HepG2 (cell line): ENCODE measurements around the gene ATP6V0D1. TPM values are rescaled to one million over a fixed set of nuclear protein-coding genes. Genes with fewer than 3 reads are reported as not detected.
A peak's percentile ranks its signal among the peaks of the same experiment; 100 is the strongest.

Source experiments
- ISL2 ChIP-seq: sonication (generic); formaldehyde crosslinking; IDR thresholded peaks from 2 replicates; pipeline ENCODE4 v1.5.0; 2020; ENCODE audit warnings: missing genetic modification reagents
- MAF1 ChIP-seq: sonication (generic); formaldehyde crosslinking; IDR thresholded peaks from 2 replicates; pipeline ENCODE4 v1.5.0; 2020; ENCODE audit warnings: missing genetic modification reagents, borderline replicate concordance
- RCOR2 ChIP-seq: IDR thresholded peaks from 2 replicates; pipeline ENCODE4 v1.6.1; 2016; ENCODE audit warnings: missing biosample characterization, missing genetic modification reagents
- SCMH1 ChIP-seq: sonication (generic); formaldehyde crosslinking; IDR thresholded peaks from 2 replicates; pipeline ENCODE4 v1.9.0; 2021; ENCODE audit warnings: missing genetic modification reagents, mild to moderate bottlenecking, borderline replicate concordance
- SMAD3 ChIP-seq: sonication (generic); formaldehyde crosslinking; IDR thresholded peaks from 2 replicates; pipeline ENCODE4 v1.4.0; 2020; ENCODE audit warnings: missing genetic modification reagents
- ZBTB42 ChIP-seq: sonication (generic); formaldehyde crosslinking; IDR thresholded peaks from 2 replicates; pipeline ENCODE4 v1.5.0; 2020; ENCODE audit warnings: mild to moderate bottlenecking, missing genetic modification reagents
- ZNF205 ChIP-seq: IDR thresholded peaks from 2 replicates; pipeline ENCODE4 v1.6.1; 2018; ENCODE audit warnings: missing biosample characterization, missing genetic modification reagents
- ZNF251 ChIP-seq: sonication (generic); formaldehyde crosslinking; IDR thresholded peaks from 2 replicates; pipeline ENCODE4 v1.9.0; 2021; ENCODE audit warnings: mild to moderate bottlenecking, missing genetic modification reagents
- ZNF709 ChIP-seq: sonication (generic); formaldehyde crosslinking; IDR thresholded peaks from 2 replicates; pipeline ENCODE4 v1.5.0; 2020; ENCODE audit warnings: mild to moderate bottlenecking, missing genetic modification reagents
- ZNF775 ChIP-seq: sonication (generic); formaldehyde crosslinking; IDR thresholded peaks from 2 replicates; pipeline ENCODE4 v1.4.0; 2020; ENCODE audit warnings: missing genetic modification reagents, mild to moderate bottlenecking, moderate library complexity, borderline replicate concordance
- polyA plus RNA-seq, 8 experiments: library from polyadenylated mRNA; depleted of rRNA in 3 of 8; stranded (reverse) in 7 of 8; unstranded in 1 of 8; fragments of >200 nt; fragmentation: Illumina TruSeq in 4 of 8; extraction: Trizol in 4 of 8; gene quantifications; 2 replicates each; pipeline versions ENCODE4 v1.2.1 to v1.2.3, GENCODE V29; 2011 to 2016; ENCODE audit warnings: low read depth in 4 of 8, missing spikeins in 1 of 8, mixed read lengths in 1 of 8; ENCODE audit not compliant: insufficient read depth in 1 of 8
- total RNA-seq, 5 experiments: library from RNA; depleted of rRNA; stranded (reverse); fragments of >200 nt; fragmentation: Illumina TruSeq; extraction: Trizol; gene quantifications; 2 replicates each; pipeline ENCODE4 v1.2.3, GENCODE V29; 2016; ENCODE audit warnings: low read depth in 1 of 5
- TF ChIP-seq, protein P1 (sequence below): IDR thresholded peaks from 2 replicates; pipeline ENCODE4 v1.6.1; 2016
- TF ChIP-seq, protein P2 (sequence below): sonication (generic); formaldehyde crosslinking; IDR thresholded peaks from 2 replicates; pipeline ENCODE4 v1.4.0; 2020; ENCODE audit warnings: missing genetic modification reagents, borderline replicate concordance
- TF ChIP-seq, protein P3 (sequence below): sonication (generic); formaldehyde crosslinking; IDR thresholded peaks from 2 replicates; pipeline ENCODE4 v1.9.0; 2021; ENCODE audit warnings: missing genetic modification reagents, borderline replicate concordance
- TF ChIP-seq, protein P4 (sequence below): sonication (generic); formaldehyde crosslinking; IDR thresholded peaks from 2 replicates; pipeline ENCODE4 v1.8.0; 2023; ENCODE audit warnings: mild to moderate bottlenecking, missing genetic modification reagents
- TF ChIP-seq, protein P5 (sequence below): sonication (generic); formaldehyde crosslinking; IDR thresholded peaks from 2 replicates; pipeline ENCODE4 v1.8.1; 2023; ENCODE audit warnings: missing genetic modification reagents, inconsistent platforms, borderline replicate concordance
- TF ChIP-seq, protein P6 (sequence below): sonication (generic); formaldehyde crosslinking; IDR thresholded peaks from 2 replicates; pipeline ENCODE4 v1.8.0; 2022; ENCODE audit warnings: missing genetic modification reagents, mild to moderate bottlenecking, moderate library complexity, borderline replicate concordance
- TF ChIP-seq, protein P7 (sequence below): sonication (generic); formaldehyde crosslinking; conservative IDR thresholded peaks from 2 replicates; pipeline ENCODE4 v1.4.0; 2020; ENCODE audit warnings: missing genetic modification reagents

ATP6V0D1 gene
- total and polyA plus RNA-seq, 2 of the 13 experiments (the other 11 are each of a cell fraction or from before 2014, with no cell fraction given), result 51.1 to 61.3 TPM

DNA sequence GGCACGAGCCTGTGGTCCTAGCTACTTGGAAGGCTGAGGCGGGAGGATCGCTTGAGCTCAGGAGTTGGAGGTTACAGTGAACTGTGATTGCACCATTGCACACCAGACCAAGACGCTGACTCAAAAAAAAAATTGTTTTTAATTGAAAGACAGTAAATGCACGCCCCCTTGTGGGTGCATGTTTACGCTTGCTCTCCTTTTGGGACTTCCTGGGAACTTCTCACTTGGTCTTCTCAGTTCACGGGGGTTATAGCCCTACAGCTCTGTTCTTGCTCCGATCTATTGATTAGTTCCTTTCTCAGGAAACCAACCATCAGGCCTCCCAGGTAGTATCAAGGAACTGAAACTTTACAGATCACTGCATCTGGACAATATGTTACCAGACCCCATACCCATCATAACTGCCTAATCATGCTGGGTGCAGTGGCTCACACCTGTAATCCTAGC lies 33.4 kb upstream of the ATP6V0D1 start (continued):
- TF ChIP-seq, protein P1, sequence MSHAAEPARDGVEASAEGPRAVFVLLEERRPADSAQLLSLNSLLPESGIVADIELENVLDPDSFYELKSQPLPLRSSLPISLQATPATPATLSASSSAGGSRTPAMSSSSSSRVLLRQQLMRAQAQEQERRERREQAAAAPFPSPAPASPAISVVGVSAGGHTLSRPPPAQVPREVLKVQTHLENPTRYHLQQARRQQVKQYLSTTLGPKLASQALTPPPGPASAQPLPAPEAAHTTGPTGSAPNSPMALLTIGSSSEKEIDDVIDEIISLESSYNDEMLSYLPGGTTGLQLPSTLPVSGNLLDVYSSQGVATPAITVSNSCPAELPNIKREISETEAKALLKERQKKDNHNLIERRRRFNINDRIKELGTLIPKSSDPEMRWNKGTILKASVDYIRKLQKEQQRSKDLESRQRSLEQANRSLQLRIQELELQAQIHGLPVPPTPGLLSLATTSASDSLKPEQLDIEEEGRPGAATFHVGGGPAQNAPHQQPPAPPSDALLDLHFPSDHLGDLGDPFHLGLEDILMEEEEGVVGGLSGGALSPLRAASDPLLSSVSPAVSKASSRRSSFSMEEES, result no peak
- TF ChIP-seq SMAD3 (CRISPR knock-in tag) (peak; percentile 40; the same call in 1 of the 2 replicates), ISL2 (CRISPR knock-in tag) (0 out of 2 replicates have a peak, but pooled peaks have one; percentile 30), MAF1 (CRISPR knock-in tag) (no peak), ZNF205 (CRISPR knock-in tag) (no peak), SCMH1 (CRISPR knock-in tag) (no peak), ZBTB42 (CRISPR knock-in tag) (no peak), RCOR2 (no peak), ZNF775 (CRISPR knock-in tag) (no peak), ZNF251 (no peak), ZNF709 (CRISPR knock-in tag) (no peak)
- TF ChIP-seq, protein P2, sequence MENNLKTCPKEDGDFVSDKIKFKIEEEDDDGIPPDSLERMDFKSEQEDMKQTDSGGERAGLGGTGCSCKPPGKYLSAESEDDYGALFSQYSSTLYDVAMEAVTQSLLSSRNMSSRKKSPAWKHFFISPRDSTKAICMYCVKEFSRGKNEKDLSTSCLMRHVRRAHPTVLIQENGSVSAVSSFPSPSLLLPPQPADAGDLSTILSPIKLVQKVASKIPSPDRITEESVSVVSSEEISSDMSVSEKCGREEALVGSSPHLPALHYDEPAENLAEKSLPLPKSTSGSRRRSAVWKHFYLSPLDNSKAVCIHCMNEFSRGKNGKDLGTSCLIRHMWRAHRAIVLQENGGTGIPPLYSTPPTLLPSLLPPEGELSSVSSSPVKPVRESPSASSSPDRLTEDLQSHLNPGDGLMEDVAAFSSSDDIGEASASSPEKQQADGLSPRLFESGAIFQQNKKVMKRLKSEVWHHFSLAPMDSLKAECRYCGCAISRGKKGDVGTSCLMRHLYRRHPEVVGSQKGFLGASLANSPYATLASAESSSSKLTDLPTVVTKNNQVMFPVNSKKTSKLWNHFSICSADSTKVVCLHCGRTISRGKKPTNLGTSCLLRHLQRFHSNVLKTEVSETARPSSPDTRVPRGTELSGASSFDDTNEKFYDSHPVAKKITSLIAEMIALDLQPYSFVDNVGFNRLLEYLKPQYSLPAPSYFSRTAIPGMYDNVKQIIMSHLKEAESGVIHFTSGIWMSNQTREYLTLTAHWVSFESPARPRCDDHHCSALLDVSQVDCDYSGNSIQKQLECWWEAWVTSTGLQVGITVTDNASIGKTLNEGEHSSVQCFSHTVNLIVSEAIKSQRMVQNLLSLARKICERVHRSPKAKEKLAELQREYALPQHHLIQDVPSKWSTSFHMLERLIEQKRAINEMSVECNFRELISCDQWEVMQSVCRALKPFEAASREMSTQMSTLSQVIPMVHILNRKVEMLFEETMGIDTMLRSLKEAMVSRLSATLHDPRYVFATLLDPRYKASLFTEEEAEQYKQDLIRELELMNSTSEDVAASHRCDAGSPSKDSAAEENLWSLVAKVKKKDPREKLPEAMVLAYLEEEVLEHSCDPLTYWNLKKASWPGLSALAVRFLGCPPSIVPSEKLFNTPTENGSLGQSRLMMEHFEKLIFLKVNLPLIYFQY (CRISPR knock-in tag), result no peak
- TF ChIP-seq, protein P3, sequence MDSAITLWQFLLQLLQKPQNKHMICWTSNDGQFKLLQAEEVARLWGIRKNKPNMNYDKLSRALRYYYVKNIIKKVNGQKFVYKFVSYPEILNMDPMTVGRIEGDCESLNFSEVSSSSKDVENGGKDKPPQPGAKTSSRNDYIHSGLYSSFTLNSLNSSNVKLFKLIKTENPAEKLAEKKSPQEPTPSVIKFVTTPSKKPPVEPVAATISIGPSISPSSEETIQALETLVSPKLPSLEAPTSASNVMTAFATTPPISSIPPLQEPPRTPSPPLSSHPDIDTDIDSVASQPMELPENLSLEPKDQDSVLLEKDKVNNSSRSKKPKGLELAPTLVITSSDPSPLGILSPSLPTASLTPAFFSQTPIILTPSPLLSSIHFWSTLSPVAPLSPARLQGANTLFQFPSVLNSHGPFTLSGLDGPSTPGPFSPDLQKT, result no peak
- TF ChIP-seq, protein P4, sequence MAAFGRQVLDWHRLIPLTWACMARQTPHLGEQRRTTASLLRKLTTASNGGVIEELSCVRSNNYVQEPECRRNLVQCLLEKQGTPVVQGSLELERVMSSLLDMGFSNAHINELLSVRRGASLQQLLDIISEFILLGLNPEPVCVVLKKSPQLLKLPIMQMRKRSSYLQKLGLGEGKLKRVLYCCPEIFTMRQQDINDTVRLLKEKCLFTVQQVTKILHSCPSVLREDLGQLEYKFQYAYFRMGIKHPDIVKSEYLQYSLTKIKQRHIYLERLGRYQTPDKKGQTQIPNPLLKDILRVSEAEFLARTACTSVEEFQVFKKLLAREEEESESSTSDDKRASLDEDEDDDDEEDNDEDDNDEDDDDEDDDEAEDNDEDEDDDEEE (CRISPR knock-in tag), result 0 out of 2 replicates have a peak, but pooled peaks have one; percentile 34
- TF ChIP-seq, protein P5, sequence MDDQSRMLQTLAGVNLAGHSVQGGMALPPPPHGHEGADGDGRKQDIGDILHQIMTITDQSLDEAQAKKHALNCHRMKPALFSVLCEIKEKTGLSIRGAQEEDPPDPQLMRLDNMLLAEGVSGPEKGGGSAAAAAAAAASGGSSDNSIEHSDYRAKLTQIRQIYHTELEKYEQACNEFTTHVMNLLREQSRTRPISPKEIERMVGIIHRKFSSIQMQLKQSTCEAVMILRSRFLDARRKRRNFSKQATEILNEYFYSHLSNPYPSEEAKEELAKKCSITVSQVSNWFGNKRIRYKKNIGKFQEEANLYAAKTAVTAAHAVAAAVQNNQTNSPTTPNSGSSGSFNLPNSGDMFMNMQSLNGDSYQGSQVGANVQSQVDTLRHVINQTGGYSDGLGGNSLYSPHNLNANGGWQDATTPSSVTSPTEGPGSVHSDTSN (CRISPR knock-in tag), result no peak
- TF ChIP-seq, protein P6, sequence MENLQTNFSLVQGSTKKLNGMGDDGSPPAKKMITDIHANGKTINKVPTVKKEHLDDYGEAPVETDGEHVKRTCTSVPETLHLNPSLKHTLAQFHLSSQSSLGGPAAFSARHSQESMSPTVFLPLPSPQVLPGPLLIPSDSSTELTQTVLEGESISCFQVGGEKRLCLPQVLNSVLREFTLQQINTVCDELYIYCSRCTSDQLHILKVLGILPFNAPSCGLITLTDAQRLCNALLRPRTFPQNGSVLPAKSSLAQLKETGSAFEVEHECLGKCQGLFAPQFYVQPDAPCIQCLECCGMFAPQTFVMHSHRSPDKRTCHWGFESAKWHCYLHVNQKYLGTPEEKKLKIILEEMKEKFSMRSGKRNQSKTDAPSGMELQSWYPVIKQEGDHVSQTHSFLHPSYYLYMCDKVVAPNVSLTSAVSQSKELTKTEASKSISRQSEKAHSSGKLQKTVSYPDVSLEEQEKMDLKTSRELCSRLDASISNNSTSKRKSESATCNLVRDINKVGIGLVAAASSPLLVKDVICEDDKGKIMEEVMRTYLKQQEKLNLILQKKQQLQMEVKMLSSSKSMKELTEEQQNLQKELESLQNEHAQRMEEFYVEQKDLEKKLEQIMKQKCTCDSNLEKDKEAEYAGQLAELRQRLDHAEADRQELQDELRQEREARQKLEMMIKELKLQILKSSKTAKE (CRISPR knock-in tag), result no peak
- TF ChIP-seq, protein P7, sequence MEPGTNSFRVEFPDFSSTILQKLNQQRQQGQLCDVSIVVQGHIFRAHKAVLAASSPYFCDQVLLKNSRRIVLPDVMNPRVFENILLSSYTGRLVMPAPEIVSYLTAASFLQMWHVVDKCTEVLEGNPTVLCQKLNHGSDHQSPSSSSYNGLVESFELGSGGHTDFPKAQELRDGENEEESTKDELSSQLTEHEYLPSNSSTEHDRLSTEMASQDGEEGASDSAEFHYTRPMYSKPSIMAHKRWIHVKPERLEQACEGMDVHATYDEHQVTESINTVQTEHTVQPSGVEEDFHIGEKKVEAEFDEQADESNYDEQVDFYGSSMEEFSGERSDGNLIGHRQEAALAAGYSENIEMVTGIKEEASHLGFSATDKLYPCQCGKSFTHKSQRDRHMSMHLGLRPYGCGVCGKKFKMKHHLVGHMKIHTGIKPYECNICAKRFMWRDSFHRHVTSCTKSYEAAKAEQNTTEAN (CRISPR knock-in tag), result 0 out of 2 replicates have a peak, but pooled peaks have one; percentile 13
